K562 (cell line): ENCODE data around the gene ANTKMT. TPM values are rescaled to one million over a fixed set of nuclear protein-coding genes. Genes with fewer than 3 reads are reported as not detected.

ENCODE experiments used
- ATAC-seq: fragments of 200-7000 bp; cut with Tn5 transposase; 3 replicates; pipeline ENCODE4 v1.9.1; 2020; ENCODE audit warnings: moderate library complexity
- BruUV-seq: library from RNA; stranded (reverse); fragments of 400-500 nt; replicated peaks from 2 replicates; lab custom pipeline; 2021; lab: Mats Ljungman, UMichigan
- CTCF ChIA-PET: fragments of 300-600 bp; formaldehyde crosslinking; extraction: SDS; loops from one replicate; lab custom pipeline; 2021; ENCODE audit warnings: low intra/inter-chr PET ratio; lab: Yijun Ruan, JAX
- POLR2A ChIA-PET: fragments of 300-600, 350-650 bp; sonication (Branson Sonifier 250); formaldehyde crosslinking; extraction: SDS; loops from one replicate; lab custom pipeline; 2021; ENCODE audit warnings: antibody characterized with exemption, inconsistent platforms; lab: Yijun Ruan, JAX
- DNase-seq, 4 experiments: peaks; one replicate each; pipeline versions ENCODE4 v3.0.0 to v3.0.0-alpha.2; 2011 to 2018; ENCODE audit warnings: low spot score in 3 of 4, mixed read lengths in 3 of 4; ENCODE audit errors: extremely low read depth in 1 of 4
- FAIRE-seq: peaks from 2 replicates; lab custom pipeline; 2011; peaks lifted over from hg19 to GRCh38; lab: Jason Lieb, UNC
- H2AFZ ChIP-seq: 2 replicates; pipeline ENCODE4 v1.6.0; 2011; ENCODE audit warnings: low read depth, low read length, control low read depth, inconsistent platforms
- H3K27ac ChIP-seq: fragments of 200-600 bp; 3 replicates; pipeline ENCODE4 v1.8.0; 2011; ENCODE audit warnings: low read depth, mild to moderate bottlenecking, control low read depth, inconsistent platforms, low read length, moderate library complexity, mixed read lengths; ENCODE audit errors: extremely low read depth
- H3K27me3 ChIP-seq, 2 experiments: fragments of 300-600 bp in 1 of 2; 2 replicates in 1 of 2; 3 replicates in 1 of 2; pipeline versions ENCODE4 v1.6.0 to v1.8.0; 2011; ENCODE audit warnings: inconsistent platforms in 2 of 2, low read length in 2 of 2, mild to moderate bottlenecking in 1 of 2, mixed read lengths in 1 of 2, moderate library complexity in 1 of 2; ENCODE audit not compliant: control insufficient read depth in 2 of 2, insufficient read depth in 2 of 2
- H3K36me3 ChIP-seq: fragments of 300-600 bp; 3 replicates; pipeline ENCODE4 v1.8.0; 2011; ENCODE audit warnings: mild to moderate bottlenecking, low read length, inconsistent platforms; ENCODE audit not compliant: control insufficient read depth, insufficient read depth
- H3K4me1 ChIP-seq, 2 experiments: fragments of 200-600 bp in 1 of 2; replicated peaks in 1 of 2; 2 replicates in 1 of 2; 3 replicates in 1 of 2; pipeline versions ENCODE4 v1.5.1 to v1.8.0; 2011; ENCODE audit warnings: inconsistent platforms in 2 of 2, low read length in 2 of 2, mild to moderate bottlenecking in 1 of 2, mixed read lengths in 1 of 2, moderate library complexity in 1 of 2; ENCODE audit not compliant: control insufficient read depth in 2 of 2, insufficient read depth in 2 of 2
- H3K4me2 ChIP-seq: 2 replicates; pipeline ENCODE4 v1.6.1; 2011; ENCODE audit warnings: low read length, control low read depth, inconsistent platforms, mixed read lengths; ENCODE audit not compliant: insufficient read depth
- H3K4me3 ChIP-seq: fragments of 200-600 bp; sonication (generic), shearing (Covaris generic); 2 replicates; pipeline ENCODE4 v1.5.1; 2016; ENCODE audit warnings: control low read depth, inconsistent platforms
- H3K79me2 ChIP-seq: fragments of 200-600 bp; 3 replicates; pipeline ENCODE4 v1.8.0; 2011; ENCODE audit warnings: low read length, inconsistent platforms; ENCODE audit not compliant: control insufficient read depth, insufficient read depth
- H3K9ac ChIP-seq, 2 experiments: 2 replicates each; pipeline versions ENCODE4 v1.6.0 to v1.6.1; 2011; ENCODE audit warnings: low read depth in 2 of 2, low read length in 2 of 2, control low read depth in 1 of 2, inconsistent platforms in 1 of 2, mild to moderate bottlenecking in 1 of 2, mixed read lengths in 1 of 2; ENCODE audit not compliant: insufficient read depth in 1 of 2
- H3K9me1 ChIP-seq: one replicate; pipeline ENCODE4 v1.6.0; 2011; ENCODE audit warnings: inconsistent platforms, mild to moderate bottlenecking, low read length, moderate library complexity; ENCODE audit not compliant: control insufficient read depth, insufficient read depth
- H3K9me3 ChIP-seq: replicated peaks from 2 replicates; pipeline ENCODE4 v1.5.1; 2011; ENCODE audit warnings: low read depth, low read length, inconsistent platforms; ENCODE audit not compliant: control insufficient read depth, insufficient read depth
- H4K20me1 ChIP-seq: replicated peaks from 2 replicates; pipeline ENCODE4 v1.6.1; 2011; ENCODE audit warnings: low read length, inconsistent platforms, mixed read lengths; ENCODE audit not compliant: control insufficient read depth, insufficient read depth
- KDM4B ChIP-seq, 2 experiments: fragments of 450-650 bp in 1 of 2; sonication (generic) in 1 of 2; IDR thresholded peaks; 2 replicates each; pipeline ENCODE4 v1.6.1; 2016 to 2017; ENCODE audit warnings: borderline replicate concordance in 2 of 2, antibody characterized with exemption in 1 of 2, low read depth in 1 of 2, mild to moderate bottlenecking in 1 of 2
- MYNN ChIP-seq, 2 experiments: sonication (generic); formaldehyde crosslinking in 1 of 2; IDR thresholded peaks; 2 replicates each; pipeline versions ENCODE4 v1.5.0 to v1.6.1; 2016 to 2020; ENCODE audit warnings: antibody characterized with exemption in 1 of 2, missing genetic modification reagents in 1 of 2
- POLR2G ChIP-seq: fragments of 200-400 bp; formaldehyde crosslinking; IDR thresholded peaks from 2 replicates; pipeline ENCODE4 v1.6.1; 2017; ENCODE audit warnings: low read depth, mild to moderate bottlenecking, antibody characterized with exemption, low read length, moderate library complexity
- SIN3B ChIP-seq: fragments of 450-650 bp; IDR thresholded peaks from 2 replicates; pipeline ENCODE4 v1.6.1; 2017; ENCODE audit warnings: low read depth, mild to moderate bottlenecking, moderate library complexity
- SREBF2 ChIP-seq: sonication (generic); formaldehyde crosslinking; IDR thresholded peaks from 2 replicates; pipeline ENCODE4 v1.4.0; 2020; ENCODE audit warnings: mild to moderate bottlenecking, missing genetic modification reagents
- TAL1 ChIP-seq: fragments of 450-650 bp; IDR thresholded peaks from 2 replicates; pipeline ENCODE4 v1.6.1; 2016; ENCODE audit warnings: mild to moderate bottlenecking
- VEZF1 ChIP-seq: fragments of 200-800 bp; sonication (Bioruptor generic); IDR thresholded peaks from 2 replicates; pipeline ENCODE4 v1.6.1; 2017; ENCODE audit warnings: missing genetic modification characterization, missing compliant biosample characterization
- WGBS: fragments of 100-300 bp; shearing (Covaris generic); methylation state at CpG from one replicate; pipeline ENCODE4 v1.1.6; 2016; ENCODE audit warnings: low coverage, mixed read lengths; ENCODE audit not compliant: insufficient coverage; ENCODE audit errors: missing lambda C conversion rate; 5-methylcytosine and 5-hydroxymethylcytosine counted together
- in situ Hi-C: fragments of 300-500 bp; cut with MboI; formaldehyde crosslinking; loops from 4 replicates; pipeline ENCODE4 v1.15.0; 2018; ENCODE audit warnings: inconsistent platforms, mixed read lengths
- intact Hi-C: fragments of 100-400 bp; cut with micrococcal nuclease; formaldehyde crosslinking; loops from 2 replicates; pipeline ENCODE4 v1.14.2; 2022
- polyA plus RNA-seq, 8 experiments: library from polyadenylated mRNA; depleted of rRNA in 4 of 8; stranded (reverse) in 5 of 8; unstranded in 3 of 8; fragments of >200 nt; fragmentation: Nextera tagmentation in 2 of 8; fragmentation: Illumina TruSeq in 1 of 8; extraction: Ambion mirVana in 2 of 8; extraction: Trizol in 1 of 8; gene quantifications; 2 replicates each; pipeline versions ENCODE4 v1.2.1 to v1.2.3, GENCODE V29; 2011 to 2014; ENCODE audit warnings: inconsistent platforms in 1 of 8, missing spikeins in 1 of 8
- total RNA-seq, 7 experiments: library from RNA; depleted of rRNA in 6 of 7; stranded (reverse); fragments of >200 nt in 6 of 7; fragmentation: Illumina TruSeq in 2 of 7; extraction: Trizol in 2 of 7; gene quantifications; 2 replicates each; pipeline versions ENCODE4 v1.2.1 to v1.2.3, GENCODE V29; 2011 to 2021; ENCODE audit warnings: low replicate concordance in 1 of 7
- TF ChIP-seq, protein P1 (sequence below): fragments of 450-650 bp; IDR thresholded peaks from 2 replicates; pipeline ENCODE4 v1.7.0; 2016; ENCODE audit warnings: borderline replicate concordance

The ANTKMT gene
- total and polyA plus RNA-seq, 9 of the 15 experiments (the other 6 are each of a cell fraction or from before 2014, with no cell fraction given) = 0.58 to 217 (median 19.1) TPM

GRCh38 chr16:672851-673250, 48.1 kb upstream of the ANTKMT start:
- over 99% methylated on average over 19 of the region's 21 CpGs for WGBS
- ChIA-PET CTCF (interaction anchor here (0.6 kb wide), 1 partner anchor 94 kb away, joined by 3 read pairs; no protein-coding TSS in a partner anchor), POLR2A (interaction anchor here (0.7 to 1.6 kb wide), 5 partner anchors 10 to 106 kb away, joined by 3 to 5 read pairs (median 3); partner anchors contain the start of gene NHLRC4)
- ATAC-seq (no peak), DNase-seq (no peak), FAIRE-seq (no peak)
- in situ Hi-C loops (loop anchor here (10.0 kb wide), 1 partner anchor 278 kb away; the partner anchor contains the start of gene NME4), intact Hi-C loops (no loop called here)
- Histone ChIP-seq H3K4me1 (peaks cover 19 to 98% of the 10 kb centered on the region in 2 experiments), H2AFZ (no peak overlapping the region), H3K79me2 (peaks cover 28% of the 10 kb centered on the region), H3K4me2 (no peak overlapping the region), H3K9me3 (no peaks in the 10 kb centered on the region), H3K9me1 (no peaks in the 10 kb centered on the region), H3K27me3 (no peaks in the 10 kb centered on the region), H3K27ac (no peak overlapping the region), H3K4me3 (no peak overlapping the region), H4K20me1 (0 out of 2 replicates have a peak, but pooled peaks cover 4% of the 10 kb centered on the region), H3K36me3 (peaks cover 63% of the 10 kb centered on the region), H3K9ac (peak overlapping the region in 1 of 2 experiments; percentile 61; a peak in 1 of 4 replicates)
- no TSS peak for BruUV-seq
- TF ChIP-seq SREBF2 (no peak), MYNN (IDR thresholded peaks at IDR 0.05) (no peak), MYNN (CRISPR knock-in tag; IDR thresholded peaks at IDR 0.05) (no peak), SIN3B (no peak), VEZF1 (CRISPR knock-in tag) (no peak), KDM4B (IDR thresholded peaks at IDR 0.05; ENCODE audit: borderline replicate concordance in 2 of 2, low read depth in 1 of 2) (no peak), POLR2G (0 out of 2 replicates have a peak, but pooled peaks have one; percentile 30), TAL1 (no peak)
- TF ChIP-seq, protein P1, sequence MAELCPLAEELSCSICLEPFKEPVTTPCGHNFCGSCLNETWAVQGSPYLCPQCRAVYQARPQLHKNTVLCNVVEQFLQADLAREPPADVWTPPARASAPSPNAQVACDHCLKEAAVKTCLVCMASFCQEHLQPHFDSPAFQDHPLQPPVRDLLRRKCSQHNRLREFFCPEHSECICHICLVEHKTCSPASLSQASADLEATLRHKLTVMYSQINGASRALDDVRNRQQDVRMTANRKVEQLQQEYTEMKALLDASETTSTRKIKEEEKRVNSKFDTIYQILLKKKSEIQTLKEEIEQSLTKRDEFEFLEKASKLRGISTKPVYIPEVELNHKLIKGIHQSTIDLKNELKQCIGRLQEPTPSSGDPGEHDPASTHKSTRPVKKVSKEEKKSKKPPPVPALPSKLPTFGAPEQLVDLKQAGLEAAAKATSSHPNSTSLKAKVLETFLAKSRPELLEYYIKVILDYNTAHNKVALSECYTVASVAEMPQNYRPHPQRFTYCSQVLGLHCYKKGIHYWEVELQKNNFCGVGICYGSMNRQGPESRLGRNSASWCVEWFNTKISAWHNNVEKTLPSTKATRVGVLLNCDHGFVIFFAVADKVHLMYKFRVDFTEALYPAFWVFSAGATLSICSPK = no peak
